GM18909 (cell line): ENCODE measurements around the gene MFAP4.
"Not testable (repeated sequence)": the region's sequence is repeated elsewhere in the genome, so short reads cannot be mapped to it uniquely, and the experiment has no call there.

Experiments used
- ATAC-seq: cut with Tn5 transposase; IDR thresholded peaks from one replicate; pipeline ENCODE4 v1.9.1; 2021; ENCODE audit warnings: mild to moderate bottlenecking; ENCODE audit not compliant: unreplicated experiment, poor library complexity

The MFAP4 gene

GRCh38 chr17:19359151-19359550, 27.8 kb downstream of the MFAP4 start:
- ATAC-seq = no peak

GRCh38 chr17:19357761-19358160, 29.2 kb downstream of the MFAP4 start:
- no peak for ATAC-seq

DNA sequence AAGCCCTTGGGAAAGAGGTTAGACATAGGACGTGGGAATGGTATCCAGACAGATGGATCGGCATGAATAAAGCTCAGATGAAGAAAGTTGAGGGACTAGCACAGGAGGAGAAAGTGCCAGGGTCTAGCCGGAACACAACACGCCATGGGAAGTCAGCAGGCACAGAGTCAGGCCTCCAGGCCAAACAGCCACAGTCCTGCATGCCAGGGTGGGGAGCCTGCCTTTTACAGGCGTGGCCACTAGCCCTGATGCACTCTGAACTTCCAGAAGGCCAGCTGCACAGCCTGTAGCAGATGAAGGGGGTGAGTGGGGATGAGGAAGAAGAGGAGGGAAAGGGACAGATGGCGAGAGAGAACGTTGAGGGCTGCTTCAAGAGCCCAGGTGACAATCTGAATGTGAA, 29.6 kb downstream of the MFAP4 start:
- ATAC-seq = no peak

- no peak for ATAC-seq
Measured at GRCh38 chr17:19354748-19355147, 32.2 kb downstream of the MFAP4 start.

DNA sequence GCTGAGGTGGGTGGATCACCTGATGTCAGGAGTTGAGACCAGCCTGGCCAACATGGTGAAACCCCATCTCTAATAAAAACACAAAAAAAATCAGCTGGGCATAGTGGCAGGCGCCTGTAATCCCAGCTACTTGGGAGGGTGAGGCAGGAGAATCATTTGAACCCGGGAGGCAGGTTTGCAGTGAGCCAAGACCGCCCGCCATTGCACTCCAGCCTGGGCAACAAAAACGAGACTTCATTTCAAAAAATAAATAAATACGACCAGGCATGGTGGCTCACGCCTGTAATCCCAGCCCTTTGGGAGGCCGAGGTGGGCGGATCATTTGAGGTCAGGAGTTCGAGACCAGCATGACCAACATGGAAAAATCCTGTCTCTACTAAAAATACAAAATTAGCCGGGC, 33.6 kb downstream of the MFAP4 start:
- not testable (repeated sequence) for ATAC-seq

DNA sequence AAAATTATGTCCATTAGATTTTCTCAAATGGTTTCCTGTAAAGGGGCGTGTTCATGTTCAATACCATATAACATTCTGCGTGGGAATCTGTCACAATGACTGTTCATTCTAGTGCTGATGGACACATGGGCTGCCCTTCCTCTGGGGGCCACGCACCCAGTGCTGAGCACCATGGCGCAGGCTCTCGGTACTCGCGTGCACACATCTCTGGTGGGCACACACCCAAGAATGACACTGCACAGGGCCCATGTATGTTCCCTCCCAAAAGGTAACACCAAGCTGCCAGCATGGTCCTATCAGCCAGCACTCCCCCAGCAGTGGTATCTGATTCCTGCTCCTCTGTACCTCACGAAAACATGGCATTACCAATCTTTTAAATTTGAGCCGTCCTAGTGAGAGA, 38.2 kb downstream of the MFAP4 start:
- ATAC-seq = no peak

GRCh38 chr17:19348081-19348650, 38.8 kb downstream of the MFAP4 start:
- no peak for ATAC-seq

- no peak for ATAC-seq
Measured at GRCh38 chr17:19347323-19348080, 39.5 kb downstream of the MFAP4 start.

DNA sequence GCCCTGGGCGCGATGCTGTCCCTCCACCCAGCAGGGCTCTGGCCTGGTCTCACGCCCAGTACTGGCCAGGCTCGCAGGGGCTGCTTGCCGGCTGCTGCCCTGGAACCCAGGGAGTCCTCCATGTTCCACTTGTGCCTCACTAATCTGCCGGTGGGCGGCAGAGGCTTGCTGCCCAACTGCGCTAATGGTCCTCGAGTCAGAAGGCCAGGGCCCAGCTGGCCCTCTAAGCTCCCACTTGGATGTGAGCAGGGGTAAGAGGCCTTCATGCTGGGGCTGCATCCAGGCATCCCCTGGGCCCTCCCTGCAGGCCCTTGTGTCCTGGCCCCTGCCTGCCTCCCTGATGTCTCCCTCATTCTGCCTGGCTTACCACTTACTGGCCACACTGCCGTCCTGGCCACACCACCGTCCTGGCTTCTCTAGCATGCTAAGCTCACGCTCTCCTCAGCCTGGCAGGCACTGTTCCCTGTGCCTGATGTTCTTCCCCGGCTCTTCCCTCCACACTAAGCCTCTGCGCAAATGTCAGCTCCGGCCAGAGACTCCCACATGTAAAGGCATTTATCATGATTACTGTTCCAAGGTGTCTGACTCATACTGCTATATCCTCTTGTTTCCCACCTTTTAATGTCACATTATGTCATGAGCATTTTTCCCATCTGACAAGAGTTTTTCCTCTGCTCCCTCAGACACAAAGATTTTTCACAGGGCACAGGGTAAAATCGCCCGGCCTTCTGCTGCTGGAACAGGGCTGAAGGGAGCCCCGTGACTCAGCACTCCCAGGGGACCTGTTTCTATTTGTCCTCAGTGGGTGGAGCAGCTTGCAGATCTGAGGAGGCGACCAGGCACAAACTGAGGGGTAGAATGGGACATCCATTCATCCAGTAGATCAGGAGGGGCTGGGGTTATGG, 40.4 kb downstream of the MFAP4 start:
- no peak for ATAC-seq

- ATAC-seq = no peak
Measured at GRCh38 chr17:19345486-19346350, 41.3 kb downstream of the MFAP4 start.

DNA sequence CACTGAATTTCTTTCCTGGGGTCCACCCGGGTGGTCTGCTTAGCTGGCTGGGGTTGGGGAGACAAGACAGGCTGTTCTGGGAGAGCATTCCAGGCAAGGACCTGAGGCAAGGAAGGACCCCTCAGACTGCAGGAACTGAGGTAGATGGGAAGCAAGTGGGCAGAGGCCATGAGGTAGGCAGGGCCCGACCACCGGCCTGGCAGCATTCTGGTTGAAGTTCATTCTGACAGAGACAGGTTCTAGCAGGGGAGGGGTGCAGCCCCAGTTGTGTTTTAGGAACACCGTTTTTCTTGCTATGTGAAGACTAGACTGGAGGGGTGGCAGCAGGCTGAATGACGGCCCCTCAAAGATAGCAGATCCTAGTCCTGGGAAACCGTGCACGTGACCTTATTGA, 41.9 kb downstream of the MFAP4 start:
- ATAC-seq = no peak

DNA sequence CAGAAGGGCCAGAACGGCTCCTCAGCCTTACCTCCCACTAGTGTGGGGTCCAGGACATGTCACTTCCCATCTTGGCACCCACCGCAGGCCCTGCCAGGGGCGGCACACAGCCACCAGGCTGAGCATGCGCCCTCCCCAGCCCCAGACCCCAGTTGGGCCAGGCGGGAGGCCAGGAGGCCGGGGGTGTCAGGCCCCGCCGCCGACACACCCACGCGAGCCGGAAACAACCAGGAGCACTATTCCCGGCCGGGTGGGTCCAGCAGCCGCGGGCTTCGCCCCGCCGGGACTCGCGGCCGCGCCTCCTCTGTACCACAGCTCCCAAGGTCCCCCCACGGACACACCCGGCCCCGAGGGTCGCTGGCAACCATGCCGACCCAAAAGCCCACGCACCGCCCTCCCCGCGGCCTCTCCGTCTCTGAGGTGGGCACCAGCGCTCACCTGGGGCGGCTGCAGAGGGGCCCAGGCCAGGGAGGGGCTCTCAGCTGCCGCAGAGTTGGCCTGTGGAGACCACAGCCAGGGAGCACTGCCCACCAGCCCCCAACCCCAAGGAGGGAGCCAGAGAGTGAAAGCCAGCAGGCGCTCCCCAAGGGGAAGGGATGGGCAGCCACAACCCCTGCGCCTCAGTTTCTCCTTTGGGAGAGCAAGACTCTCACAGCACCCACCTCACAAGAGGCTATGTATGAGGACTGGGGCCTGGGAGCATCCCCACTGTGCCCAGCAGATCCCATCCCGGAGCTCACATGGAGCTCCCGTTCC, 42.5 kb downstream of the MFAP4 start:
- no peak for ATAC-seq

- ATAC-seq = no peak
Measured at GRCh38 chr17:19343671-19344151, 43.3 kb downstream of the MFAP4 start.

- ATAC-seq = no peak
Measured at GRCh38 chr17:19343256-19343630, 43.7 kb downstream of the MFAP4 start.

GRCh38 chr17:19342611-19343255, 44.3 kb downstream of the MFAP4 start:
- ATAC-seq = no peak

- no peak for ATAC-seq
Measured at GRCh38 chr17:19341641-19342610, 45.1 kb downstream of the MFAP4 start.

GRCh38 chr17:19341211-19341631, 45.8 kb downstream of the MFAP4 start:
- no peak for ATAC-seq

- ATAC-seq = no peak
Measured at GRCh38 chr17:19339341-19339815, 47.6 kb downstream of the MFAP4 start.
